HG02571 (cell line): Measurements from ENCODE around the gene SCRT2.
"Not testable (repeated sequence)": the region's sequence is repeated elsewhere in the genome, so short reads cannot be mapped to it uniquely, and the experiment has no call there.

Experiments used
- ATAC-seq: cut with Tn5 transposase; IDR thresholded peaks from one replicate; pipeline ENCODE4 v1.9.1; 2021; ENCODE audit warnings: mild to moderate bottlenecking, moderate library complexity; ENCODE audit not compliant: unreplicated experiment

The SCRT2 gene

DNA sequence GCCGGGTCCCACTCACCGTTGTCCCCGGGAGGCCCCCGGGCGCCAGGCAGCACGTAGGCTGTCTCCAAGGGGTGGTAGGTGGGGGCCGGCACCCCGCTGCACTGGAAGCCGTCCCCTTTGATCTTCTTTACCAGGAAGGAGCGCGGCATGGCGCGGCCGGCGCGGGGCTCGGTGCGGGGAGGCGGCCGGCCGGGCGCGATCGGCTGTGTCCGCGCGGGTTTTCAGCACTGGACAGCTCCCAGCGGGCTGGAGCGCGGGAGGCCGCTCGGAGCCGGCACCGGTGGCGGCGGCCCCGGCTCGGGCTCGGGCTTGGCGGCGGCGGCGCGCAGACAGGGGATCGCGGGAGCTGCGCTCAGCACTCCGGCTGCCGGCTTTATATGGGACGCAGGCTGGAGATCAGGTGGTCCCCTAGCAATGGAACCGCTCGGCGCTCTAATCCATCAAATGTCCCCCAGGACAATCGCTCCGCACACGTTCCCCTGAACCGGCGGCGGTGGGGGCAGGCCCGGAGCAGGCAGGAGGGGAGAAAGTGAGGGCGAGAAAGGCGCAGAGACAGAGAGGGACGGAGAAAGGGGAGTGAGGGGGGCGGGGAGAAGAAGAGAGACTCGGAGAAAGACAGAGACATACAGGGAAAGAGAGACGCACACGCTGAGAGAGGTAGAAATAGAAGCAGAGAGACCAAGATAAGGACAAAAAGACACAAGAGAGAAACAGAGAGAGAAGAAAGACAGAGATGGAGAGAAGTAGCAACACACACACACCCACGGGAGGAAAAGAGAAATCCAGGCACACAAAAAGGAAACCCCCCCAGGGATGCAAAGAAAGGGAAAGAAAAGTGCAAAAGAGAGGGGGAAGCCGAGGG is at the start of gene SCRT2:
Gene SCRT2 (minus strand): TSS at position 350 of the 862 bp plus-strand sequence. CDS start 201 bp downstream, at position 149.
- no peak for ATAC-seq

DNA sequence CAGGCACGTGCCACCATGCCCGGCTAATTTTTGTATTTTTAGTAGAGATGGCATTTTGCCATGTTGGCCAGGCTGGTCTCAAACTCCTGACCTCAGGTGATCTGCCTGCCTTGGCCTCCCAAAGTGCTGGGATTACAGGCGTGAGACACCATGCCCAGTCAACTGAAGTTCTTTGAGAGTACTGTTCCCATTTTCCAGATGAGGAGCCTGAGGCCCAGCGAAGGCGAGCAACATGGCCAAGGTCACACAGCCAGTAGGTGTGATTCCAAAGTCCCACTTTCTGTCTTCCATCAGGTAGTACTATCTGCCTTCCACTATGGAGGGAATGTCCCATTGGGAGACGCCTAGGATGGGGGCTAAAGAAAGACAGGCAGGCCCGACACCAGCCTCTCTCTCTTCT is 49.2 kb upstream of the SCRT2 start:
- ATAC-seq, result not testable (repeated sequence)

DNA sequence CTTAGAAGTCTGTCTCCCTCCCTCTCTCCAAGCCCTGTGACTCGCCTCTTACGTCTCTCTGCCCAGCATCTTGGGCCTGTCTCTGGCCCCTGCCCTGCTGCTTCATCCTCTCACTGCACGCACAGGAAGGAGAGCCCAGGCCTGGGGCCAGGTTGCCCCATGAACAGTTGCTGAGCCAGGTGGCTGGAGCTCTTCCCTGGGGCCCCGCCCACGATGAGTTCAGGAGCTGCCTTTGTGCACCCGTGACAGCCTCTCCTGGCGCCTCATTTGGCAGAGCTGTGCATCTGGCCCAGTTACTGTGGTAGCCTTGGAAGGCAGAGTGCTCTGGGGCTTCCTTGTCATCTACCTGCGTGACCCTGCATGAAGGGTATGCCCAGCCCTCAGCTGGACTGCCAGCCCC is 48.2 kb upstream of the SCRT2 start:
- no peak for ATAC-seq

DNA sequence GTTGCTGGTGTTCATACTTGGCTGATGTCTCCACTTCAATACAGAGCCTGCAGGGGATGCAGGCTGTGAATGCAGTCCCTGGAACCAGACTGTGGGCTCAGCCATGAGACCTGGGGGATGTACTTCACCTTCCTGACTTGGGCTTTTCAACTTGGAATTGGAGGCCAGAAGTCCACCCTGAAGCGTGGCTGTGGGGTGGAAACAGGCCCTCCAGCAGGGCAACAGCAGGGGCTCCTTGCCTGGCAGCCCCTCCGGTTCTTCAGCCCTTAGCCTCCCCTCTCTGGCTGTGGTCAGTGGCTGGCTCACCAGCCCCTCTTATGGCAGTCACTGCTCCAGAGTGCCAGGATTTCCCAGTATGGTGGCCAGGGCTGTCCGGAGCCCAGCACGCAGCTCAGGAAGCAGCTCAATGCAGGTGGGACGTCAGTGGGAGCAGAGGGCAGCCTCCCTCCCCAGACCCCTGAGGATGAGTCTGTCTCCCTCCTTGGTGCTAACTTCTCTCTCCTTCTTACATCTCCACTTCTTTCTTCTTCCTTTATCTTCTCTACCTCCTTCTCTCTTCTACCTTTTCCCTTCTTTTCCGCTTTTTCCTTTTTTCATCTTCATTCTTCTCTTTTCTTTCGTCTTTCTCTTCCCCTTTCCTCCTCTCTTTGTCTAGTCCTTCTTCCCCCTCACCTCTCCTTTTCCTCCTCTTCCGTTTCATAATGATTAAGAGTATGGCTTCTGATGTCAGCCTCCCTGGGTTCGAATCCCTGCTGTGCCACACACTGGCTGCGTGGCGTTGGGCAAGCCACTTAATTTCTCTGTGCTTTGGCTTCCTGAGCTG is 47.4 kb upstream of the SCRT2 start:
- ATAC-seq, result no peak

DNA sequence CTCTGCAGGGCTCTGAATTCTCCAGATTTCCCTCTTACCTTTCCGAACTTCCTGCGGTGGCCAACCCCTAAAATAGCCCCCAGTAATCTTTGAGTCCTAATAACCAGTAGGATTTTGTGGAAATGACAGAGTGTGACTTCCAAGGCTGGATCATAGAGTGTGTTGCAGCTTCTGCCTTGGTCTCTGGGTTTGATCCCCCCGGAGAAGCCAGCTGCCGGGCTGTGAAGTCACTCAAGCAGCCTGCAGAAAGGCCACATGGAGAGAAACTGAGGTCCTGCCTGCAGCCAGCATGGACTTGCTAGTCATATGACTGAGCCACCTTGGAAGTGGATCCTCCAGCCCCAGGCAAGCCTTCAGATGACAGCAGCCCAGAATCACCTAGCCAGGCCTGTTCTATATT is 46.3 kb upstream of the SCRT2 start:
- no peak for ATAC-seq

DNA sequence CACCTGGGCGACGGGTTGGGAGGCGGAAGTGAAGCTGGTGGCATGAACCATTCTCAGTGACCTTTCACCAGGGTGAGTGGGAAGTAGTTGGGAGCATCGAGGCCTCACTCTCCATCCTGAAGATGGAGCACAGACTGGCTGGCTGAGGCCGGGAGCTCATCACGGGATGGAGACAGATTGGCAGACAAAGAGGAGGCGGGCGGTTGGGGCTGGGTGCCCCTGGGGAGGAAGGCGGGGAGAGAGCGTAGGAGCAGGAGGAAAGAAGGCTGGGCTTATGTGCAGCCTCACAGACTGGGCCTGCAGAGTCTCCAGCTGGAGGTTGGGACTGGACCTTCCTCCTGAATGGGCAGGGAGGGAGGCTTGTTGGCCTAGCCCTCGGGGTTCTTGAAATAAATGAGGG is 44.2 kb upstream of the SCRT2 start:
- no peak for ATAC-seq

DNA sequence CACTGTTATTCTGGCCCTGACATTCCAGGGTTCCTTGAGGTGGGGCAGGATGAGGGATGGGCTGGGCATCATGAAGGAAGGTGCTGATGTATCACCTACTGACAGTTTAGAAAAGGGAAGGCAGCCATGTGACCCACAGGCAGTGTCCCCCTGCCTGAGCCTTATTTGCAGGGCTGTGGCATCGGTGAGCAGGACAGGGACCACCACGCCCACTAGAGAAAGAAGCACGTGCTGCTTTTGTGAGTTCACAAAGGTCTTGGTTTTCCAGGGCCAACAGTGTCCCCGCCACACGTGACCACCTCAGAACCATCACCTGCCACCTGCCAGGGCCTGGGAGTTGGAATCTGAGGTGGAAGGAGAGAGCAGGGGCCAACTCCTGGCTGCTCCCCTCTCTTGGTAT is 43.5 kb upstream of the SCRT2 start:
- no peak for ATAC-seq

DNA sequence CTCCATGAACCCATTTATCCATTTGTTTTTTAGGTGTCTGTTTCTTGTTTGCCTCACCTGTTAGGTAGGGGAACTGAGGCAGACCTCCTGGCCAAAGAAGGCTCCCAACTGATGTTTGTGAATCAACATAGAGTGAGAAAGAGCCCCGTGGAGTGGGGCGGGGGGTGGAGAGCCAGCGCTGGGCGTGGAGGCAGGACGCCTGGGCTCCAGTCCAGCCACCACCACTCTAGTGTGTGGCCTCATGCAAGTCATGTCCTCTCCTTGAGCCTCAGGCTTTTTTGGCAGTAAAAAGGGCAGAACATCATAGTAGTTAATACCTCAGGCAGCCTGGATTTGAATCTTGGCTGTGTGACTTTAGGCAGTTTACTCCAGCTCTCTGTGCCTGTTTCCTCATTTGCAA is 42.2 kb upstream of the SCRT2 start:
- ATAC-seq, result no peak

DNA sequence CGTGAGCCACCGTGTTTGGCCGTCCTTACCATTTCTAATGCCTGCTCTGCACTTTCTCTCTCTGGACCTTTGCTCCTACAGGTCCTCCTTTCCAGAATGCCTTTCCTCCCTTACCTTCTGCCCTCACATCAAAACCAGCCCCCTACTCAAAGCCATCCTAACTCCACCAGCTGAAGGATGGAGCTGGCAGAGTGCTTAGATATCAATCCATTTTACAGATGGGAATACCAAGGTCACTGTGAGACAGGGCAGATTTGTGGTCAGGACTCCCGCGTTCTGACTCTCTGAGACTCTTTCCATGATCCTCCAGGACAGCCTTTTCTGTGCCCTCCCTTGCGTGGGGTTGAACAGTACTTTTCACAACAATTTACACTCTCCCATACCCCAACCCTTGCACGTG is 41.7 kb upstream of the SCRT2 start:
- ATAC-seq, result no peak

DNA sequence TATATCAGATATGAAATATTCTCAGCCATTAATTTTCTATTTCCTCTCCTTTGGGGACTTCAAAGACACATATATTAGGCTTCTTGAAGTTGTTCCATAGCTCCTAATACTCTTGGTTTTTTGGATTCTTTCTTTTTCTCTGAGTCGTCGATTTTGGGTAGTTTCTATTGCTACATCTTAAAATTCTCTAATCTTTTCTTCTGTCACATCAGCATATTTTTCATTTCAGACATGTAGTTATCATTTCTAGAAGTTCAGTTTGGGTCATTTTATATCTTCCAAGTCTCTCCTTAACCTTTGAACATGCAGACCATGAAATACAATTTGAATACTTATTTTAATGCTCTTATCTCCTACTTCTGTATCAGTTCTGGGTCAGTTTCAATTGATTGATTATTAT is 38.9 kb upstream of the SCRT2 start:
- ATAC-seq, result no peak

DNA sequence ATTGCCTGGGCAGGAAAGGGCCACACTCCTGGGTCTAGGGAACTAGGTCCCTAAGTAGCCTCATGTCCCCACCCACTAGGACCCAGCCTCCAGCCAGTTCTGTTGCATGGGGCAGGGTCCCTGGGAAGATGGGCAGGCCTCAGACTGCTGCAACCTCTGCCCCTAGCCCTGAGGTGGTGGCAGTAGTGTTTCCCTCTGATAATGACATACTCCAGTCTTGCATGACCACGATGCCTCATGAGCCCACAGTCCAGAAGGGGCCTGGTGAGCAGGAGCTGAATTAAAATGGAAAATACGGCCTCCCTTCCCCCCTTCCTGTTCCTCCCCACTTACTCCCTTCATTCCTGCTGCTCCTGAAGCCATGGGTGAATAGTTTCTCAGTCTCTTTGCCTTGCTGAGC is 36.0 kb upstream of the SCRT2 start:
- ATAC-seq, result no peak

DNA sequence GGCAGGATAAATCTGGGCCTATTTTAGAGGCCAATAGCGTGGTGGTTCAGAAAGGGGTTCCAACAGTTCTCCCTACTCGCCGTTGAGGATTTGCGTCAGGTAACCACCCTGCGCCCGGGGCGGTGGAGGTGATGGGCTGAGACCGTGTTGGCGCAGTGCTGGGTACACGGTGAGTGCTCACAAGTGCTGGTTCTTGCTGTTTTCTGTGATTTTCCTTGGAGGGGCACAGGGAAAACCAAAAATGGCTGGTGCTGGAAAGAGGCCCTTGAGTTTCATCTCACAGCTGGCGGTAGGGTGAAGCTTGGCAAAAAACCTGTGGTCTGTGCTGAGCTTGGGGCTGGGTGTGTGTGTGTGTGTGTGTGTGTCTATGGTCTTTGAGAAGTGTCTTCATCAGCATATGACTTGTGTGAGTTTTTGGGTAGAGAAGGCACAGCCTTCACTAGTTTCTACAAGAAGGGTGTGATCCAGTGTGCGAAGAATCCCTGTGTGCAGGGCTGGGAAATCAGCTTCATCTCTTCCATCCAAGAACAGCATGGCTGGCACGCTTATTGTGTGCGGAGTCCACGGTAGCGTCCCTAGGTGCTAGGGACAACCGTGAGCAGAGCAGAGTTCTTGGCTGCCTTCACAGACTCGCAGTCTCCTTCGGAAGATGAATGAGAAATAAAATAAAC is 35.3 kb upstream of the SCRT2 start:
- ATAC-seq, result no peak

DNA sequence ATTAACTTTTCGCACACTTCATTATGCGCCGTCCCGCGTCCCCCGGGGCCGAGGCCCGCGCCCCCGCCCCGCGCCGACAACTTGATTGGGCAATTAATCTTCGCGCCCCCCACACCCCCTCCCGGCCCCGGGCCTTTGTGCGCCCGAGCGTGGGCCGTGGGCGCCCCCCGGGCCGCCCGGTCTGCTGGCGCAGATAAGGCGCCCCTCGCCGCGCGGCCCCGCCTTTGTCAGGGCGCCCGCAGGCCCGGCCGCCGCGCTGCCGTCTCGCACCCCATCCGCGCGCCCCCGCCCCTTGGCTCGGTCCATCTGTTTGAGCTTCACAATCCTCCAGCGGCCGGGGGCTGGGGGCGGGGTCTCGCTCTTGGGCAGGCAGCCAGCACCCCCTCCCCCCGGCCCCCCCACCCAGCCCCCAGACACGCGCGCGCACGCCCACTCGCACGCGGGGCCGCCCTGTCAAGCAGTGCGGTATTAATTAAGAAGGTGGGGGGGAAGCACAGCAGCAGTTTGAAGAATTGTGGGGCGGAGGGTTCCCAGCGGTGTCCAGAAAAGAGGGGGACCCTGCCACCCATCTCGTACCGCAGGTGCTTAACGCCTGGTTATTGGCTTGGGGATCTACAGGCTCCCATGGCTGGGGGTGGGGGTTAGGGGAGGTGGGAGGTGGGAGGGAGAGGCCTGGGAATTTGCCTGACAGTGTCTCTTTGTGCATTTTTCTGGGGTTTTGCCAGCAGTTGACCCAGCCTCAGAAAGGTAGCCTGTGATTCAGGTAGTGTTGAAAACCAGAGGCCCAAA is 34.6 kb upstream of the SCRT2 start:
- ATAC-seq, result no peak

DNA sequence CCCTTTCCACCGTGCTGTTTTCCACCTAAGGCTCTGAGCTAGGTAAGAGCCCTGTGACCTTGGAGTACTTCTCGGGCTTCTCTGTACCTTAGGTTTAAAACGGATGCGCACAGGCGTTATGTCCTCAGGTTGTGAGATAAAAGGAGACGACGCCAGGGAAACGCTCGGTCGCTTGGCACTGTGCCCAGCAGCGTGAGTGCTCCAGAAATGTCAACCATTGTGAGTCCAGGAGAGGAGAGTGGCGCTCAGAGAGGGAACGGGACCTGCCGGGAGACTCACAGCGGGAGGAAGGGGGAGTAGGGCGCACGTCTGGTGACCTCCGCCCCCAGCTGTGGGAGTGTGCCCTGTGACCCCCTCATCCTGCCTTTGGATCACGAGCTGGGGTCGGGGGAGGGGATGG is 33.8 kb upstream of the SCRT2 start:
- ATAC-seq, result no peak

DNA sequence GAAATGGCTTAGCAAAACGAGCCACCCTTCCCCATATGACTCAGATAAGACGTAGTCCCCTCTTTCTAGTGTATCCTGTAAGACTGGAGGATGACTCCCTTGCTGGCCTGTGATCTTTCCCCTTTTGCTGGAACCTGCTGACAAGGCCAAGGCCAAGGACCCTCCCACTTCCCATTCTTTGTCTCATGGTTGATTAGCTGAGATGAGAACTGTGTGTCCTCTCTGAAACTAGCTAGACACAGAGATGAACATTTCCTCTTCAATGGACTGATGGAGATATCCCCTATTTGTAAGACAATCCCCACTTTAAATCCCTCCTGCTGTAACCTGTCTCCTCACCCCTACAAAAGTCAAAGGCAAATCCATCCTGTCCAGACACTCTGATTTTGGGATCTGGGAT is 33.4 kb upstream of the SCRT2 start:
- ATAC-seq, result no peak

DNA sequence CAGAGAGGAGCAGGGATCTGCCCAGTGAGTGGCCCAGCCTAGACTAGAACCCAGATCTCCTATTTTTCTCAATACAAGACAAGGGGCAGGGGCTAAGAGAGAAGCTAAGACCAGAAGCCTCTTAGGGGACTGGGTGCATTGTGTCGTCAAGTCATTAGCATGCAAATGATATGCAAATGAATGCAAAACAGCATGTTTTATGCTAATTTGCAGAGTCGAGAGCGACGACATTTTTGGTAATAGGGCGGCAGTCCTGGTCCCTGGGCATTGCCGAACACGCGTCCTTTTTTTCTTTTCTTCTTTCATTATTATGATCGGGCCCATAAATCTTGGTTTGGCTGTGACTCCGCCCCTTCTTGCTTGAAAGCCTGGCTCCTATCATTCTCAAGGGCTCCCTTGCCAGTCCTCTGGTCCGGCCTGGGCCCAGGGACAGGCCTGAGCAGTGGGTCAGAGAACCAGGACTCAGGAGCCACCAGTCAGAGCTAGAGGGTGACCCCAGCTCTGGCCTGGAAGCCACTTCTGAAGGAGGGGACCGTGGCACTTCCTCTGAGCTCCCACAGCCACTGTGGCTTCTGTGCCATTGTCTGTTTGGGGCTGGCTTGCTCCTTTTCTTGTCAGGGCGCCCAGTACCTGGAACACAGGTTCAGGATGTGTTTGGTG is 32.0 kb upstream of the SCRT2 start:
- ATAC-seq, result no peak

DNA sequence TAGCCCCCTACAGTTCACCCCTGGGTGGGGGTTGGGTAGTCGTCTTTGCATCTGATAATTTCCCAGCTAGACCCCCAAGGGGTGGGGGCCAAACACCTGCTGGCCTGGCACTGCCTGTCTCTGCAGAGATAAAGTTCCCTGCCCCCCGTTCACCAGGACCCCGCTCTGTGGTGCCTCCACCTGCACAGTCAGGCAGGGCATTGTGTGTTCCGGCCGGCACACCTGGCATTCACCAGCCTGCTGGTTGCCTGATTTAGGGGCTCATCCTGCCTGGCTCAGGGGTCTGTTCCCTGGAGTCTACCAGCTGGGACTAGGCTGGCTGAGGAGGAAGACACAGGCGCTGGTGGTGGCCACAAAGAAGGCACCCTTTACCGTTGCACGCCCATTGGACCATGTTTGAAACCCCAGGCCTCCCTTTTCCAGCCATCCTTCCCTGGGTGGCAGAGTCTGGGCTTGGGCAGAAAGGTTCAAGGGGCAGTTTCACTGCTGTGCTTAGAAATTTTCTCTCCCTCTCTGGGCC is 30.8 kb upstream of the SCRT2 start:
- ATAC-seq, result no peak

DNA sequence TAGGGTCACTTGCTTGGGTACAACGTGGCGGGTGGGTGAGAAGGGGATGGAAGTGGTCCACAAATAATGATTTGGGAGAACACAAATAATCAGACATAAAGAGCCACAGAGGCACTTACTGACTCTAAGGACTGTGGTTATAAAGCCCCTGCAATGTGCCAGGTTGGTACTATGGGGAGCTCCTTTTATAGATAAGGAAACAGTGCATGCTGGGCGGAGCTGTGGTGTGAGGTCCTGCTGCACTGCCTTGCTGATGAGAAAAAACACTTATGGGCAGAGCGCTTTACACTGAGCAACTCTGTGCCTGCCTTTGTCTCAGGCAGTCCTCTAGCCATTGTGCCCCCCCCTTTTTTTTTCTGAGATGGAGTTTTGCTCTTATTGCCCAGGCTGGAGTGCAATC is 29.1 kb upstream of the SCRT2 start:
- no peak for ATAC-seq

DNA sequence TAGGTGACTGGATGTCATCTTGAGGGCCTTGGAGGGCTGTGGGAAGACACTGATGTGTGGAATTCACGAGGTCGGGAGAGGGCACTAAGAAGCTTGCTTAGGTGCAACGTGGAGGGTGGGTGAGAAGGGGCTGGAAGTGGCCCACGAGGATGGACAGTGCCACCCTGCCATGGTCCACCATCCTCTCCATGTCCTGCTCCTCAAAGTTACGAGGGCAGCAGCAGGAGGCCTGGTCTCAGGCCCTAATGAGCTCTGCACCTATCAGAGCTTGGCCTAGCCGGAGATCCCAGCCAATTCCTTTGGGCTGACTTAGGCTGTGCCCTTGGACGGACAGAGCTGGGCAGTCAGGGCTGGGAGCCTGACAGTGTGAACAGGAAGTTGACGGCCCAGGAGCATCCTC is 27.8 kb upstream of the SCRT2 start:
- ATAC-seq, result no peak

DNA sequence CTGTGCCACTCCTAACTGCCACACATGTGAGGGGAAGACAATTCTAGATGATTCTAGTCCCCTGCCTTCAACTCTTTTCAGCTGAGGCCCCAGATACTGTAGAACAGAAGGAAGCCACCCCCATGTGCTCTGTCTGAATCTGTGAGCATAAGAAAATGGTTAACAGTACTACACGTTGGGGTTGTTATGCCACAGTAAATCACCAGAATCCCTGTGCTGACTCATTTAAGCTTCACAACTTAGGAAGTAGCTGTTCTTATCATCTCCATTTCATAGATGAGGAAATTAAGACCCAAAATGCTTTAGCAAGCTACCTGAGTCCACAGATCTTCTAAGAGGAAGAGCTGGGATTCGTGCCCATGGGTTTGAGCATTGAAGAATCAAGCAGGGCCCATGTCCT is 27.4 kb upstream of the SCRT2 start:
- ATAC-seq, result no peak
